Measurements from ENCODE around the gene ABCC2. TPM values are rescaled to one million over a fixed set of nuclear protein-coding genes. Genes with fewer than 3 reads are reported as not detected.

Gene ABCC2
- total and polyA plus RNA-seq, 2 of the 4 experiments (the other 2 are of a cell fraction): 0.21 to 0.36 TPM

- Histone ChIP-seq H3K18ac (ENCODE audit: low read depth, low read length) (no peak overlapping the region), H3K56ac (ENCODE audit: extremely low read depth, insufficient read depth, low read length) (no peak overlapping the region), H4K5ac (ENCODE audit: low read depth, low read length) (no peak overlapping the region), H4K91ac (ENCODE audit: insufficient read depth, low read depth, low read length) (no peak overlapping the region), H3K4me2 (ENCODE audit: low read depth, low read length) (no peak overlapping the region), H3K9ac (ENCODE audit: low read depth, low read length) (no peak overlapping the region), H3K4me1 (ENCODE audit: control insufficient read depth, insufficient read depth, low read length) (peaks cover 15% of the 10 kb centered on the region), H3K27me3 (ENCODE audit: control insufficient read depth, insufficient read depth, low read length) (no peaks in the 10 kb centered on the region), H2AK5ac (ENCODE audit: low read depth, low read length) (no peak overlapping the region), H3K4ac (ENCODE audit: low read depth, low read length) (no peak overlapping the region), H3K4me3 (ENCODE audit: insufficient read depth, low read depth, low read length) (no peak overlapping the region), H2BK120ac (ENCODE audit: low read depth, low read length) (no peak overlapping the region), H4K20me1 (ENCODE audit: insufficient read depth, low read length) (no peaks in the 10 kb centered on the region), H2AFZ (replicated peaks; ENCODE audit: low read length, poor library complexity) (no peak overlapping the region), H2BK15ac (ENCODE audit: low read depth, low read length) (no peak overlapping the region), H3K9me1 (ENCODE audit: insufficient read depth, low read length) (peaks cover 8% of the 10 kb centered on the region), H3K23ac (ENCODE audit: low read depth, low read length) (no peak overlapping the region), H4K8ac (ENCODE audit: low read depth in 2 of 2, low read length in 2 of 2) (no peak overlapping the region), H2BK5ac (ENCODE audit: low read depth, low read length, poor library complexity, severe bottlenecking) (peak overlapping the region; percentile 7), H3K79me1 (ENCODE audit: low read depth in 1 of 2, low read length in 2 of 2) (no peaks in the 10 kb centered on the region), H3K27ac (ENCODE audit: insufficient read depth, low read length) (no peak overlapping the region), H2BK20ac (ENCODE audit: low read depth, low read length) (no peak overlapping the region), H3K36me3 (ENCODE audit: control insufficient read depth, insufficient read depth, low read length) (no peaks in the 10 kb centered on the region), H3K9me3 (ENCODE audit: control insufficient read depth, insufficient read depth, low read length) (no peaks in the 10 kb centered on the region), H2AK9ac (replicated peaks; ENCODE audit: low read depth, low read length, poor library complexity) (no peak overlapping the region), H3K14ac (replicated peaks; ENCODE audit: low read depth, low read length) (no peak overlapping the region)
- BruUV-seq (replicated peaks): no TSS peak
- in situ Hi-C loops (cut with MboI; ENCODE audit: low sequenced_read_pairs): no loop called here
- 100% methylated on average over 1 of the region's 7 CpGs; no CpG with 5 or more reads in 1 of the 2 experiments for WGBS, 2 experiments (ENCODE audit: extremely low coverage in 2 of 2, insufficient read length in 1 of 2)
- dilution Hi-C loops (cut with HindIII; ENCODE audit: low sequenced_read_pairs, unreplicated experiment): no loop called here
- no peak for DNase-seq
- no peak for ATAC-seq (ENCODE audit: low read depth)
- intact Hi-C loops (cut with micrococcal nuclease): no loop called here
- ChIA-PET POLR2A (ENCODE audit: unreplicated experiment) (interaction anchor here (0.6 kb wide), 1 partner anchor 1121 kb away, joined by 3 read pairs; no protein-coding TSS in a partner anchor), CTCF (no interaction called here)
- TF ChIP-seq POLR2A (IDR thresholded peaks at IDR 0.05; ENCODE audit: low read depth, low read length) (no peak), SMC3 (IDR thresholded peaks at IDR 0.05; ENCODE audit: low read depth, low read length) (no peak), FOS (IDR thresholded peaks at IDR 0.05; ENCODE audit: low read depth, low read length) (no peak), BHLHE40 (IDR thresholded peaks at IDR 0.05; ENCODE audit: low read depth, low read length) (no peak), RFX5 (IDR thresholded peaks at IDR 0.05; ENCODE audit: low read depth, low read length) (no peak), MXI1 (IDR thresholded peaks at IDR 0.05; ENCODE audit: borderline replicate concordance, low read depth, low read length) (no peak), MAZ (IDR thresholded peaks at IDR 0.05; ENCODE audit: borderline replicate concordance, low read depth, low read length) (no peak), MAFK (IDR thresholded peaks at IDR 0.05; ENCODE audit: low read depth, low read length) (no peak), NFE2L2 (IDR thresholded peaks at IDR 0.05; ENCODE audit: low read depth, low read length) (no peak), CHD1 (IDR thresholded peaks at IDR 0.05; ENCODE audit: low read depth, low read length) (no peak), USF2 (IDR thresholded peaks at IDR 0.05; ENCODE audit: low read depth, low read length) (no peak), RAD21 (IDR thresholded peaks at IDR 0.05; ENCODE audit: low read length) (no peak), CEBPB (IDR thresholded peaks at IDR 0.05; ENCODE audit: low read depth, low read length) (no peak), ELK1 (IDR thresholded peaks at IDR 0.05; ENCODE audit: borderline replicate concordance, low read depth, low read length) (no peak), RCOR1 (IDR thresholded peaks at IDR 0.05; ENCODE audit: insufficient replicate concordance, low read length) (no peak)
- TF ChIP-seq, protein P1, sequence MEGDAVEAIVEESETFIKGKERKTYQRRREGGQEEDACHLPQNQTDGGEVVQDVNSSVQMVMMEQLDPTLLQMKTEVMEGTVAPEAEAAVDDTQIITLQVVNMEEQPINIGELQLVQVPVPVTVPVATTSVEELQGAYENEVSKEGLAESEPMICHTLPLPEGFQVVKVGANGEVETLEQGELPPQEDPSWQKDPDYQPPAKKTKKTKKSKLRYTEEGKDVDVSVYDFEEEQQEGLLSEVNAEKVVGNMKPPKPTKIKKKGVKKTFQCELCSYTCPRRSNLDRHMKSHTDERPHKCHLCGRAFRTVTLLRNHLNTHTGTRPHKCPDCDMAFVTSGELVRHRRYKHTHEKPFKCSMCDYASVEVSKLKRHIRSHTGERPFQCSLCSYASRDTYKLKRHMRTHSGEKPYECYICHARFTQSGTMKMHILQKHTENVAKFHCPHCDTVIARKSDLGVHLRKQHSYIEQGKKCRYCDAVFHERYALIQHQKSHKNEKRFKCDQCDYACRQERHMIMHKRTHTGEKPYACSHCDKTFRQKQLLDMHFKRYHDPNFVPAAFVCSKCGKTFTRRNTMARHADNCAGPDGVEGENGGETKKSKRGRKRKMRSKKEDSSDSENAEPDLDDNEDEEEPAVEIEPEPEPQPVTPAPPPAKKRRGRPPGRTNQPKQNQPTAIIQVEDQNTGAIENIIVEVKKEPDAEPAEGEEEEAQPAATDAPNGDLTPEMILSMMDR (conservative IDR thresholded peaks at IDR 0.05; ENCODE audit: low read depth, low read length): no peak
Observed at GRCh38 chr10:99787782-99788445, 5.5 kb downstream of the ABCC2 start.

Data from IMR-90 (cell line).